Naive thymus-derived CD8-positive, alpha-beta T cell (primary cell): ENCODE results near the gene TOMM20. TPM values are rescaled to one million over a fixed set of nuclear protein-coding genes. Genes with fewer than 3 reads are reported as not detected.
A peak's percentile ranks its signal among the peaks of the same experiment; 100 is the strongest.
"Not testable (repeated sequence)": the region's sequence is repeated elsewhere in the genome, so short reads cannot be mapped to it uniquely, and the experiment has no call there.

ENCODE experiments used
- ATAC-seq, 2 donors: fragments of 150-1000 bp; cut with Tn5 transposase in 1 of 2; sonication (Bioruptor Pico), chemical (Tn5 transposase) in 1 of 2; 1 replicate in 1 of 2; 2 replicates in 1 of 2; pipeline ENCODE4 v1.10.0; 2021; ENCODE audit warnings: mild to moderate bottlenecking in 2 of 2, moderate library complexity in 2 of 2
- POLR2A ChIA-PET: fragments of 350-600 bp; sonication (Branson Sonifier 250); formaldehyde crosslinking; loops from one replicate; lab custom pipeline; 2021; ENCODE audit warnings: antibody characterized with exemption; lab: Charles Lee
- DNase-seq, 10 donors: peaks; one replicate each; pipeline versions ENCODE4 v3.0.0 to v3.0.0-alpha.2; 2020 to 2022
- H3K27ac Mint-ChIP-seq, 10 donors: one replicate each; pipeline ENCODE4 v1.8.0; 2020 to 2022; ENCODE audit warnings: mild to moderate bottlenecking in 10 of 10, mixed read lengths in 10 of 10, moderate library complexity in 4 of 10, inconsistent platforms in 1 of 10
- H3K27me3 Mint-ChIP-seq, 5 donors: one replicate each; pipeline ENCODE4 v1.8.0; 2021 to 2022; ENCODE audit warnings: mixed read lengths in 5 of 5
- H3K36me3 Mint-ChIP-seq, 3 donors: one replicate each; pipeline ENCODE4 v1.8.0; 2020 to 2022; ENCODE audit warnings: mixed read lengths in 3 of 3, mild to moderate bottlenecking in 2 of 3, inconsistent platforms in 1 of 3
- H3K4me1 Mint-ChIP-seq, 4 donors: one replicate each; pipeline ENCODE4 v1.8.0; 2021 to 2022; ENCODE audit warnings: mixed read lengths in 4 of 4
- H3K4me3 Mint-ChIP-seq, 10 donors: one replicate each; pipeline ENCODE4 v1.8.0; 2020 to 2022; ENCODE audit warnings: mild to moderate bottlenecking in 10 of 10, mixed read lengths in 10 of 10, moderate library complexity in 6 of 10, inconsistent platforms in 1 of 10
- H3K9me3 Mint-ChIP-seq, 9 donors: one replicate each; pipeline ENCODE4 v1.8.0; 2020 to 2022; ENCODE audit warnings: mixed read lengths in 9 of 9, mild to moderate bottlenecking in 3 of 9, inconsistent platforms in 1 of 9, moderate library complexity in 1 of 9
- polyA plus RNA-seq, 3 donors: library from polyadenylated mRNA; unstranded; fragments of 300-500 nt; fragmentation: Illumina TruSeq; gene quantifications; one replicate each; pipeline ENCODE4 v1.2.3, GENCODE V29; 2021
- total RNA-seq, 8 experiments: library from RNA in 2 of 8; stranded (reverse) in 2 of 8; gene quantifications; one replicate each; pipeline ENCODE4 v1.2.3 and lab custom pipeline; 2021 to 2026

TOMM20 gene
- total and polyA plus RNA-seq, 5 experiments from 2014 or later = 56.6 to 111 (median 67.0) TPM

GRCh38 chr1:235088907-235089306 is 39.7 kb downstream of the TOMM20 start:
- H3K9me3 Mint-ChIP-seq = no peaks in the 10 kb centered on the region
- H3K27ac Mint-ChIP-seq = no peak overlapping the region
- no peaks in the 10 kb centered on the region for H3K36me3 Mint-ChIP-seq
- peaks cover 6 to 8% (median 7%) of the 10 kb centered on the region in 4 donors for H3K4me1 Mint-ChIP-seq
- H3K27me3 Mint-ChIP-seq = peaks cover 0 to 10% (median 4%) of the 10 kb centered on the region in 5 donors
- no peak overlapping the region for H3K4me3 Mint-ChIP-seq
- ATAC-seq (no peak), DNase-seq (no peak)
- POLR2A ChIA-PET = no interaction called here

- no peaks in the 10 kb centered on the region for H3K36me3 Mint-ChIP-seq
- no peaks in the 10 kb centered on the region for H3K9me3 Mint-ChIP-seq
- DNase-seq (no peak), ATAC-seq (no peak)
- POLR2A ChIA-PET = no interaction called here
- H3K4me3 Mint-ChIP-seq = no peak overlapping the region
- peaks cover 0 to 6% (median 2%) of the 10 kb centered on the region in 5 donors for H3K27me3 Mint-ChIP-seq
- peaks cover 7 to 9% (median 7%) of the 10 kb centered on the region in 4 donors for H3K4me1 Mint-ChIP-seq
- H3K27ac Mint-ChIP-seq = no peak overlapping the region
These were observed 40.2 kb downstream of the TOMM20 start for GRCh38 chr1:235088430-235088829.

GRCh38 chr1:235087906-235088305 is 40.7 kb downstream of the TOMM20 start:
- Mint-ChIP-seq H3K4me3 (no peak overlapping the region), H3K36me3 (no peaks in the 10 kb centered on the region), H3K27me3 (peaks cover 0 to 6% (median 0%) of the 10 kb centered on the region in 5 donors), H3K4me1 (peaks cover 11 to 14% (median 12%) of the 10 kb centered on the region in 4 donors), H3K27ac (no peak overlapping the region), H3K9me3 (no peaks in the 10 kb centered on the region)
- no peak for ATAC-seq
- no peak for DNase-seq
- POLR2A ChIA-PET = no interaction called here

DNA sequence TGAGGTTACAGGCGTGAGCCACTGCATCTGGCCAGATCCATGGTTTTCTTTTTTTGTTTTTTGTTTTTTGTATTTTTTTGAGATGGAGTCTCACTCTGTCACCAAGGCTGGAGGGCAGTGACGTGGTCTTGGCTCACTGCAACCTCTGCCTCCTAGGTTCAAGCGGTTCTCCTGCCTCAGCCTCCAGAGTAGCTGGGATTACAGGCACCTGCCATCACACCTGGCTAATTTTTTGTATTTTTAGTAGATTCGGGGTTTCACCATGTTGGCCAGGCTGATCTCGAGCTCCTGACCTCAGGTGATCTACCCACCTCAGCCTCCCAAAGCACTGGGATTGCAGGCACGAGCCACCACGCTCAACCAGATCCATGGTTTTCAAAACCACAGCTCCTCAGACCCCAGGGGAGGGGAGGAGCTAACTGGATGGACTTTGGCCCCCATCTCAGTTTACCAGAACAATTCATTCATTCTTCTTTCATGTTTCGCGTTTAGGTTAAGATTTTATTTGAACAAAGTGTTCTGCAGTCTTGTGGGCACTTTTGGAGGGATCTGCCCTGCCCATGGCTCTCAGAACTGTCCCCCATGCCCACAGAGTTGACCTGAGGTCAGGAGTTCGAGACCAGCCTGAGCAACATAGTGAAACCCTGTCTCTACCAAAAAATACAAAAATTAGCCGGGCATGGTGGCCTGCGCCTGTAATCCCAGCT is 43.1 kb downstream of the TOMM20 start:
- not testable (repeated sequence) for H3K9me3 Mint-ChIP-seq, H3K27ac Mint-ChIP-seq, H3K27me3 Mint-ChIP-seq, H3K4me3 Mint-ChIP-seq, H3K36me3 Mint-ChIP-seq, DNase-seq, ATAC-seq
- POLR2A ChIA-PET = interaction anchor here (1.5 kb wide), 1 partner anchor 314 kb away, joined by 3 read pairs; no protein-coding TSS in a partner anchor
- H3K4me1 Mint-ChIP-seq = peaks cover 11 to 14% (median 12%) of the 10 kb centered on the region in 4 donors

DNA sequence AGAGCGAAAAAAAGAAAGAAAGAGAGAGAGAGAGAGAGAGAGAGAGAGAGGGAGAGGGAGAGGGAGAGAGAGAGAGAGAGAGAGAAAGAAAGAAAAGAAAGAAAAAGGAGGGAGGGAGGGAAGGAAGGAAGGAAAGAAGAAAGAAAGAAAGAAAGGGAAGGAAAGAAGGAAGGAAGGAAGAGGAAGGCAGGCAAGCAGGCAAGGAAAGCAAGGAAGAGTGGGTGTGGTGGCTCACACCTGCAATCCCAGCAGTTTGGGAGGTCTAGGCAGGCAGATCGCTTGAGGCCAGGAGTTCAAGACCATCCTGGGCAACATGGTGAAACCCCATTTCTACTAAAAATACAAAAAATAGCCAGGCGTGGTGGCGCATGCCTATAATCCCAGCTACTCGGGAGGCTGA is 47.8 kb downstream of the TOMM20 start:
- not testable (repeated sequence) for DNase-seq, ATAC-seq, H3K27me3 Mint-ChIP-seq, H3K4me3 Mint-ChIP-seq, H3K36me3 Mint-ChIP-seq, H3K9me3 Mint-ChIP-seq
- Mint-ChIP-seq H3K27ac (peak overlapping the region in 1 of 10 donors; percentile 78), H3K4me1 (peaks cover 11 to 33% (median 14%) of the 10 kb centered on the region in 4 donors)
- POLR2A ChIA-PET = interaction anchor here (0.5 to 0.7 kb wide), 2 partner anchors 13 to 481 kb away, joined by 3 to 4 read pairs; no protein-coding TSS in a partner anchor

DNA sequence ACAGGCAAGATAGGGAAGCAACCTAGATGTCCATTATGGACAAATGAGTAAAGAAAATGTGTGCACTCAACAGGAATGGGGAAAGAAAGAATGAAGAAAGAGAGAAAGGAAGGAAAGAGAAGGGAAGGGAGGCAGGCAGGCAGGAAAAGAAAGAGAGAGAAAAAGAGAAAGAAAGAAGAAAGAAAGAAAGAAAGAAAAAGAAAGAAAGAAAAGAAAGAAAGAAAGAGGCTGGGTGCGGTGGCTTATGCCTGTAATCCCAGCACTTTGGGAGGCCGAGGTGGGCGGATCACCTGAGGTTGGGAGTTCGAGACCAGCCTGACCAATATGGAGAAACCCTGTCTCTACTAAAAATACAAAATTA is 48.4 kb downstream of the TOMM20 start:
- H3K4me1 Mint-ChIP-seq = peaks cover 11 to 38% (median 14%) of the 10 kb centered on the region in 4 donors
- H3K27ac Mint-ChIP-seq = peak overlapping the region in 5 of 10 donors; percentile 1 to 78 (median 13)
- ATAC-seq, H3K4me3 Mint-ChIP-seq, H3K27me3 Mint-ChIP-seq, DNase-seq, POLR2A ChIA-PET, H3K36me3 Mint-ChIP-seq, H3K9me3 Mint-ChIP-seq: not testable (repeated sequence)

- Mint-ChIP-seq H3K4me3 (no peak overlapping the region), H3K27me3 (no peaks in the 10 kb centered on the region), H3K36me3 (no peaks in the 10 kb centered on the region), H3K4me1 (peaks cover 11 to 44% (median 15%) of the 10 kb centered on the region in 4 donors), H3K27ac (peak overlapping the region in 2 of 10 donors; percentile 13 to 78), H3K9me3 (no peaks in the 10 kb centered on the region)
- no peak for ATAC-seq
- POLR2A ChIA-PET = no interaction called here
- DNase-seq = no peak
These were observed 49.0 kb downstream of the TOMM20 start for GRCh38 chr1:235079443-235080296.

GRCh38 chr1:235078480-235079381 is 49.9 kb downstream of the TOMM20 start:
- no peak overlapping the region for H3K4me3 Mint-ChIP-seq
- no peaks in the 10 kb centered on the region for H3K36me3 Mint-ChIP-seq
- H3K27me3 Mint-ChIP-seq = no peaks in the 10 kb centered on the region
- ATAC-seq (no peak), DNase-seq (no peak)
- peaks cover 8 to 46% (median 12%) of the 10 kb centered on the region in 4 donors for H3K4me1 Mint-ChIP-seq
- POLR2A ChIA-PET = no interaction called here
- H3K27ac Mint-ChIP-seq = no peak overlapping the region
- no peaks in the 10 kb centered on the region for H3K9me3 Mint-ChIP-seq

DNA sequence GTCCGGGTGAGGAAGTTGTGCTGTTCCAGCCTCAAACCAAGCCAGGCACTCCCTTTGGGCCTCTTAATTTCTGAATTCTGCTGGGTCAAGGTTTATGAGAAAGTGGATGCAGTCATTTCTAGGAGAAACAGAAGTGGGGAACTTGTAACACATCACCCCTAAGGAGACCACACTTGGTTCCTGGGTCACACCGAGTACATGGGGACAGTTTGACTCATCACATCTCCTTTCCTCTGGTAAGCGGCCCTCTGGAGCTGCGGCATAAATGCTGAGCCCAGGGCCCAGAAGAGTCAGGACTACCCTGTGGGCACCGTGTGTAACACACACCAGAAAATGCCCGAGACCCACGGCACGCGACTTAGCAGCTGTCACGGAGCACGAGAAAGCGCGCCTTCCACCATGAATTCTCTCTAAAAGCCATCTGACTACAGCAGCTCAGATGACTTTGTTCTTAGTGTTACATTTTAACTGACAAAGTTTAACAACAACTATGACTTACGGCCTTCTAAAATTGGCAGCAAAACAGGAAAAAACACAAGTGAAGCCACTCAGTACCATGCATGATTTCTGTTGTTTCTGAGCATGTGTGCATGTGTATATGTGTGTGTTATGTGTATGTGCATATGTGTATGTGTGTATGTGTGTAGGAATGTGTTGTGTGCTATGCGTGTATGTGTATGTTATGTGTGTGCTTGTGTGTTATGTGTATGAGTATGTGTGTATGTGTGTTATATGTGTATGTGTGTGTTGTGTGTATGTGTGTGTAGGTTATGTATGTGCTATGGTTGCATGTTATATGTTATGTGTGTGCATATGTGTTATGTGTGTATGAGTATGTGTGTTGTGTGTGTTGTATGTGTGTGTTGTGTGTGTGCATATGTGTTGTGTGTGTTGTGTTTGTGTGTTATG is 50.8 kb downstream of the TOMM20 start:
- ATAC-seq (no peak), DNase-seq (no peak)
- H3K27ac Mint-ChIP-seq = peak overlapping the region in 1 of 10 donors; percentile 46
- H3K4me1 Mint-ChIP-seq = peaks cover 0 to 42% (median 4%) of the 10 kb centered on the region in 4 donors
- POLR2A ChIA-PET = no interaction called here
- no peaks in the 10 kb centered on the region for H3K9me3 Mint-ChIP-seq
- H3K36me3 Mint-ChIP-seq = no peaks in the 10 kb centered on the region
- H3K27me3 Mint-ChIP-seq = peaks cover 0 to 2% (median 0%) of the 10 kb centered on the region in 5 donors
- no peak overlapping the region for H3K4me3 Mint-ChIP-seq

GRCh38 chr1:235077163-235077540 is 51.5 kb downstream of the TOMM20 start:
- no peak overlapping the region for H3K4me3 Mint-ChIP-seq
- no peaks in the 10 kb centered on the region for H3K36me3 Mint-ChIP-seq
- peak overlapping the region in 1 of 10 donors; percentile 46 for H3K27ac Mint-ChIP-seq
- no peaks in the 10 kb centered on the region for H3K9me3 Mint-ChIP-seq
- peaks cover 0 to 42% (median 4%) of the 10 kb centered on the region in 4 donors for H3K4me1 Mint-ChIP-seq
- peaks cover 0 to 2% (median 0%) of the 10 kb centered on the region in 5 donors for H3K27me3 Mint-ChIP-seq
- no peak for ATAC-seq
- POLR2A ChIA-PET = no interaction called here
- DNase-seq = no peak

DNA sequence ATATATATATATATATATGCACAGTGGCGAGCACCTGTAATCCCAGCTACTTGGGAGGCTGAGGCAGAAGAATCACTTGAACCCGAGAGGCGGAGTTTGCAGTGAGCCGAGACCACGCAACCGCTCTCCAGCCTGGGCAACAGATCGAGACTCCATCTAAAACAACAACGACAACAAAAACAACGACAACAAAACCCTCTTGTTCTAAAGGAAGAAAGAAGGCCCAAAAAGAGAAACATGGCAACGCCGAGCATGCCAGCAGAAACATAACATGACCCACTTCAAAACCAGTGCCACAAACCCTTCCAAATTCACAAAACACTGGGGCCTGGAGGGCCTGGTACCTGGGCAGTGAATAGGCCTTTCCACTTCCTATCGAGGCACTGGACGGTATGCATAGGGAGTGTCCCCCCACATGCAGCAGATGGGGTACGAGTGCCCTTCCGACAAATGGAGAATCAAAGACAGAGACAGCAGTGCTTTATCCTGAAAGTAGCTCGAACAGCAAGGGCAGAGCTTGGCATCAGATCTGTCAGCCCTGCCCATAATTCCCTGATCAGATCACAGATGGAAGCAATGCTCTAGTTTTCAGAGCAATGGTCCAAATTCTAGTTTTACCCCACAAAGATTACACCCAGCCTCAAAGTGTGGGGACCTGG is 52.0 kb downstream of the TOMM20 start:
- H3K27ac Mint-ChIP-seq = peak overlapping the region in 4 of 10 donors; percentile 11 to 70 (median 41)
- no peak overlapping the region for H3K4me3 Mint-ChIP-seq
- H3K27me3 Mint-ChIP-seq = peaks cover 0 to 2% (median 0%) of the 10 kb centered on the region in 5 donors
- H3K36me3 Mint-ChIP-seq = no peaks in the 10 kb centered on the region
- no peak for DNase-seq
- ATAC-seq = no peak
- H3K4me1 Mint-ChIP-seq = peaks cover 0 to 42% (median 6%) of the 10 kb centered on the region in 4 donors
- no peaks in the 10 kb centered on the region for H3K9me3 Mint-ChIP-seq
- POLR2A ChIA-PET = no interaction called here
